ENCODE results near the gene ITGB1.
"Not testable (repeated sequence)": the region's sequence is repeated elsewhere in the genome, so short reads cannot be mapped to it uniquely, and the experiment has no call there.

Gene ITGB1

DNA sequence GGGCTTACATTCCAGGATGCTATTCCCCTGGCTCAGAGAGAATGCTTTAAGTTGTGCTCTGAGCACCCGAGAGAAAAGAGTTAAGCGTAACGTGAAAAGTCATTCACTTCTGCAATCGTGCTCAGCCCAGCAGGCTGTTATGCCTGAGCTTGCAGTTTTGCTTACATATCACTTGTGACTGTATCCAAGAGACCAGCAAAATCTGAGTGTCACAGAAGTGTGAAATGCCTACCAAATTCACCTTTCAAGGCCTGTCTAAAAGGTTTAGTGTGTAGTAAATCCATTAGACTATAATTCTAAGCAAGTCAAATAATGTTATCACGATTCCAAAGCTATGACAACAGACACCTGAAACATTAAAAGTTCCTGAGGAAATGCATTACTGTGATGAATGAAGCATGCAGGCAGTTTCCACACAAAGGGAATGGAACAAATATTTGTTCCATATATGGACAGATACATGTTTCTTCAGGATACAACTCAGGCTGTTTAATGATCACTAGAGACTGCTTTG is 20.1 kb downstream of the ITGB1 start:
- peaks cover 58% of the 10 kb centered on the region for H3K4me1 Mint-ChIP-seq

DNA sequence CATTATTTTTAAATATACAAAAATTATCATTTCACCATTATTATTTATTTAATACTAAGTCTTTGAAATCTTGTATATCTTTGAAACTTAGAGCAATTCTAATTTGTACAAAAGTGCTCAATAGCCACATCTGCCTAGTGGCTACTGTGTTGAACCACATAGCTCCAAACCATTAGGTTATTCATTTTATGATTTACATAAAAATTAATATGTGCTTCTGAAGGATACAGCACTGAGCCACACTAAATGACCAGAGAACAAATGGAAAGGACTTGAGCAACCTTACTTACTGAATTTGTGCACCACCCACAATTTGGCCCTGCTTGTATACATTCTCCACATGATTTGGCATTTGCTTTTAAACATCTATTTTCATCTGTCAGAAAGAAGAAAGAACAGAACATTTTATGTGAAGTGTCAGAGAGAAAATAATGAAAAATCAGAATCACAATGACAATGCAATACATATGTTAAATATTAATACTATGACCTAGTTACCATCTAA is 25.8 kb downstream of the ITGB1 start:
- Mint-ChIP-seq H3K4me1 (peaks cover 33% of the 10 kb centered on the region), H3K27me3 (no peaks in the 10 kb centered on the region), H3K27ac (ENCODE audit: low read depth) (no peak overlapping the region), H3K4me3 (no peak overlapping the region), H3K9me3 (no peaks in the 10 kb centered on the region), H3K36me3 (ENCODE audit: insufficient read depth) (peaks cover 46% of the 10 kb centered on the region)
- no peak for ATAC-seq (replicated peaks; ENCODE audit: extremely low read depth, poor library complexity, severe bottlenecking)
- no peak for DNase-seq (ENCODE audit: low spot score in 2 of 2)

More for the DNA sequence above, 20.1 kb downstream of the ITGB1 start:
- no peak for ATAC-seq (replicated peaks; ENCODE audit: extremely low read depth, poor library complexity, severe bottlenecking)
- no peak for DNase-seq (ENCODE audit: low spot score in 2 of 2)
- no peaks in the 10 kb centered on the region for H3K9me3 Mint-ChIP-seq
- no peak overlapping the region for H3K27ac Mint-ChIP-seq (ENCODE audit: low read depth)
- peaks cover 26% of the 10 kb centered on the region for H3K36me3 Mint-ChIP-seq (ENCODE audit: insufficient read depth)
- H3K4me3 Mint-ChIP-seq = no peak overlapping the region
- no peaks in the 10 kb centered on the region for H3K27me3 Mint-ChIP-seq

DNA sequence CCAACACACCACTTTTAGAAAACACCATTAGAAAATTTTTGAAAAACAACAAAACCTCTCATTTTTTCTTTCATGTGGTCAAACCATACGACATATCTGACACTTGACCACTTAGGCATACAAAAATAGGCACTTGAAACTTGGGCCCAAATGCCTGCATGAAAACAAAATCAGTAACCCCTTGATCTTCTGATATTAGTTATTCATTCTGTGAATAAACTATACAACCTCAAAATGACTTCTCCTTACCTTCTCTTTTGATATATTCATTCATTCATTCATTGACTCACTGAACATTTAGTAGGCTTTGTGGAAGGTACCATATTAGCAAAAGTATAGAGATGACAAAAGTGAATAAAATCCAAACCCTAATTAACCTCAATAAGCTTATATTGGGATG is 26.4 kb downstream of the ITGB1 start:
- DNase-seq (ENCODE audit: low spot score in 2 of 2) (no peak), ATAC-seq (replicated peaks; ENCODE audit: extremely low read depth, poor library complexity, severe bottlenecking) (no peak)
- no peak overlapping the region for H3K27ac Mint-ChIP-seq (ENCODE audit: low read depth)
- H3K9me3 Mint-ChIP-seq = no peaks in the 10 kb centered on the region
- no peak overlapping the region for H3K4me3 Mint-ChIP-seq
- peaks cover 51% of the 10 kb centered on the region for H3K36me3 Mint-ChIP-seq (ENCODE audit: insufficient read depth)
- H3K27me3 Mint-ChIP-seq = no peaks in the 10 kb centered on the region
- peaks cover 33% of the 10 kb centered on the region for H3K4me1 Mint-ChIP-seq

DNA sequence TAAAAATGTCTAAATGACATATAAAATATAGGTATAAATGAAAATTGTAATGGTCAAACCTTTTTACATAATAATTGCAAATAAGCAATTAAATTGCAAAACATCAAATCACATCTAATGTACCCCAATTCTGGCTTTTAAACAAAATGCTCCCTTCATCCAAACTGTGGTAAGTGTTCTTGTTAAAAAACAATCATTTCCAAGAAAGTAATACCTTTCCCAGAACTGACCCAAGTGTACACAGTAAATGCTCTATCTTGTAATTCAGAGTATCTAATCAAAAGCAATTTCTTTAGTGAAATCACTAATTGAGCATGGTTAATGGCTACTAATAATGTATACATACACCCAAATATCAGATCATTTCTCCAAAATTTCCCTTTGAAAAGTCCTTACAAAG is 28.0 kb downstream of the ITGB1 start:
- Mint-ChIP-seq H3K36me3 (ENCODE audit: insufficient read depth) (peaks cover 52% of the 10 kb centered on the region), H3K27ac (ENCODE audit: low read depth) (no peak overlapping the region)

DNA sequence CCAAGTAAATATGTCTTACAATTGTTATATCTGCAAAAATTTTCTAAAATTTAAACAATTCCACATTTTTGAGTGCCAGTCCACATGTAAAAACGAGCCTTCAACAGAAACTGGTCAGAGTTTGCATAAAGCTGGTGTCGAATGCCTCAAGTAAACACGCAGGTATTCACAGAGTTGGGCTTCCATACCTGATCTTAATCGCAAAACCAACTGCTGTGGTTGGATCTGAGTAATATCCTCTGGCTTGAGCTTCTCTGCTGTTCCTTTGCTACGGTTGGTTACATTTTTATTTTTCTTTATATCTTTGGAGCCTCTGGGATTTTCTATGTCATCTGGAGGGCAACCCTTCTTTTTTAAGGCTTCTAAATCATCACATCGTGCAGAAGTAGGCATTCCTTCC is 28.4 kb downstream of the ITGB1 start:
- ATAC-seq (replicated peaks; ENCODE audit: extremely low read depth, poor library complexity, severe bottlenecking) = no peak
- Mint-ChIP-seq H3K36me3 (ENCODE audit: insufficient read depth) (peaks cover 48% of the 10 kb centered on the region), H3K9me3 (no peaks in the 10 kb centered on the region), H3K4me3 (no peak overlapping the region), H3K27ac (ENCODE audit: low read depth) (no peak overlapping the region), H3K27me3 (no peaks in the 10 kb centered on the region), H3K4me1 (peaks cover 21% of the 10 kb centered on the region)
- no peak for DNase-seq (ENCODE audit: low spot score in 2 of 2)

More for the DNA sequence above, 28.0 kb downstream of the ITGB1 start:
- Mint-ChIP-seq H3K9me3 (no peaks in the 10 kb centered on the region), H3K4me1 (peaks cover 23% of the 10 kb centered on the region), H3K27me3 (no peaks in the 10 kb centered on the region), H3K4me3 (no peak overlapping the region)
- DNase-seq (ENCODE audit: low spot score in 2 of 2) (no peak), ATAC-seq (replicated peaks; ENCODE audit: extremely low read depth, poor library complexity, severe bottlenecking) (no peak)

DNA sequence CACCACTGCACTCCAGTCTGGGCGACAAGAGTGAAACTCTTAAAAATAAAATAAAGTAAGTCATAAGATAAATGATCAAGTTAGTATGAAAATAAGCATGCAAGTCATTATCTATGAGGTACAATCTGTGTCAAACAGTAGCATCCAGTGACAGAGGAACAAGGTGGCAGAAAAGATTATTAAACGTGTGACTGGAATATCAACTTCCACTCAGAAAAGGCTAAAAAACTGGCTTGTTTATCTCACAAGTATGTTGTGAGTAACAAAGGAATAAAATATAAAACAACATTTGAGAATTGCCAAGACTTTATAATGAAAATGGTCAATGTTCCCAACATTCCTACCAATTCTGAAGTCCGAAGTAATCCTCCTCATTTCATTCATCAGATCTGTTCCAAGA is 30.3 kb downstream of the ITGB1 start:
- peaks cover 54% of the 10 kb centered on the region for H3K36me3 Mint-ChIP-seq (ENCODE audit: insufficient read depth)
- H3K27me3 Mint-ChIP-seq = no peaks in the 10 kb centered on the region
- peaks cover 32% of the 10 kb centered on the region for H3K4me1 Mint-ChIP-seq
- ATAC-seq (replicated peaks; ENCODE audit: extremely low read depth, poor library complexity, severe bottlenecking) (no peak), DNase-seq (ENCODE audit: low spot score in 2 of 2) (no peak)
- no peak overlapping the region for H3K4me3 Mint-ChIP-seq
- H3K27ac Mint-ChIP-seq (ENCODE audit: low read depth) = no peak overlapping the region
- no peaks in the 10 kb centered on the region for H3K9me3 Mint-ChIP-seq

DNA sequence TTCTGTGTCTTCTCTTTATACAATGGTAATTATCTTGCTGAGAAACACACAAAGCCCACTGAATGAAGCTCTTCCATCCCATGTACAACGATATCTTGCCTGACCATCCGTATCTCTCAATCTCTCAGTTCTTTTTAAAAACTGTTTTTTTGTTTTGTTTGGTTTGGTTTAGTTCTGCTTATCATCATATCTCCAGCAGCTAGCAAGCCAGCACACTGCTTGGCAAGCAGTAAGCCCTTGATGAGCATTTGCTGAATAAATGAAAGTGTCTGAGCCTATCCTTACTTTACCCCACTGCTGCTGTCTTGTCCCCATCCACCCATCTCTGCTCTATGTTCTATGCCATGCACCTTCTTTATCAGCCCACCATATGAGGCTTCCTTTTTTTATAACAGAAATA is 34.2 kb downstream of the ITGB1 start:
- Mint-ChIP-seq H3K4me3 (no peak overlapping the region), H3K36me3 (ENCODE audit: insufficient read depth) (peaks cover 63% of the 10 kb centered on the region)
- ATAC-seq (replicated peaks; ENCODE audit: extremely low read depth, poor library complexity, severe bottlenecking) = no peak

DNA sequence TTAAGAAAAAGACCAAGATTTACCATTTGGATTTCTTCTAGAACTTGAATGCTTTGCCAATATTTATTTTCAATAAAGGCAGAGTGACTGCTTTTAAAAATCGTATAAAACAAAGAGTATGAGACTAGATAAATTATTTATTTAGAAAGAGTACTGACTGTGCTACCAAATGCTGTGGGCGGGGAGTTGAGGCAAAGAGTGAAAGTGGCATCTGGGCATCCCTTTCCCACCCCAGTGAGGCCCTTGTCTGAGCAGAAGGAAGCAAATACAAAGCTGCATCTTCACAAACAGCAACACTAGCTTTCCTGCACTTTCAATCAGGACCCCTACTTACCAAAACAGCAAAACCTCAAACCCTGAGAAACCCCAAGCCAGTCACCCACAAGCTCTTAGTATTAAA is 34.9 kb downstream of the ITGB1 start:
- no peak for DNase-seq (ENCODE audit: low spot score in 2 of 2)
- Mint-ChIP-seq H3K27ac (ENCODE audit: low read depth) (peak overlapping the region; percentile 19), H3K4me1 (peaks cover 23% of the 10 kb centered on the region), H3K9me3 (no peaks in the 10 kb centered on the region), H3K27me3 (no peaks in the 10 kb centered on the region), H3K4me3 (no peak overlapping the region), H3K36me3 (ENCODE audit: insufficient read depth) (peaks cover 61% of the 10 kb centered on the region)
- ATAC-seq (replicated peaks; ENCODE audit: extremely low read depth, poor library complexity, severe bottlenecking) = no peak

More for the DNA sequence above, 34.2 kb downstream of the ITGB1 start:
- Mint-ChIP-seq H3K4me1 (peaks cover 26% of the 10 kb centered on the region), H3K27me3 (no peaks in the 10 kb centered on the region), H3K9me3 (no peaks in the 10 kb centered on the region), H3K27ac (ENCODE audit: low read depth) (no peak overlapping the region)
- DNase-seq (ENCODE audit: low spot score in 2 of 2) = no peak

DNA sequence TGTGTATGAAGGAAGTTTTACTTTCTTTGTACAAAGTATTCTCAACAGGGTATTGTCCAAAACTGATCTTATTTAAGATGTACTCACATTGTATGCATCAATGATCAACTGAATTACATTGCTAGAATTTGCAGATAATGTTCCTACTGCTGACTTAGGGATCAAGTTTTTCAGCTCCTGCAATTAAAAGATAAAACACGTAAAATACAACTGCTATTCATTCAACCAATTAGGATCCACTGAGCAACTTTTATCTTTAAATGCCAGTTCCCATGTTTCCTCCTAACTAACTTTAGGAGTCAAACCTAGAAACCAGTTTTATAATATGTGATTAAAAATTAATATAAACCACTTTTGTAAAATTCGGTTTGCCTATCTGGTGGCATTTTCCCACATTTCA is 35.9 kb downstream of the ITGB1 start:
- ATAC-seq (replicated peaks; ENCODE audit: extremely low read depth, poor library complexity, severe bottlenecking) = no peak
- Mint-ChIP-seq H3K4me3 (no peak overlapping the region), H3K36me3 (ENCODE audit: insufficient read depth) (peaks cover 58% of the 10 kb centered on the region)

DNA sequence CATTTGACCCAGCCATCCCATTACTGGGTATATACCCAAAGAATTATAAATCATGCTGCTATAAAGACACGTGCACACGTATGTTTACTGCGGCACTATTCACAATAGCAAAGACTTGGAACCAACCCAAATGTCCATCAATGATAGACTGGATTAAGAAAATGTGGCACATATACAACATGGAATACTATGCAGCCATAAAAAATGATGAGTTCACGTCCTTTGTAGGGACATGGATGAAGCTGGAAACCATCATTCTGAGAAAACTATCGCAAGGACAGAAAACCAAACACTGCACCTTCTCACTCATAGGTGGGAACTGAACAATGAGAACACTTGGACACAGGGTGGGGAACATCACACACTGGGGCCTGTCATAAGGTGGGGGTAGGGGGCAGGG is 40.2 kb downstream of the ITGB1 start:
- H3K4me3 Mint-ChIP-seq; H3K9me3 Mint-ChIP-seq; ATAC-seq (replicated peaks; ENCODE audit: extremely low read depth, poor library complexity, severe bottlenecking); DNase-seq (ENCODE audit: low spot score in 2 of 2); H3K27ac Mint-ChIP-seq (ENCODE audit: low read depth); H3K27me3 Mint-ChIP-seq: not testable (repeated sequence)
- peaks cover 56% of the 10 kb centered on the region for H3K36me3 Mint-ChIP-seq (ENCODE audit: insufficient read depth)
- peaks cover 23% of the 10 kb centered on the region for H3K4me1 Mint-ChIP-seq

More for the DNA sequence above, 35.9 kb downstream of the ITGB1 start:
- no peaks in the 10 kb centered on the region for H3K9me3 Mint-ChIP-seq
- H3K27ac Mint-ChIP-seq (ENCODE audit: low read depth) = no peak overlapping the region
- peaks cover 23% of the 10 kb centered on the region for H3K4me1 Mint-ChIP-seq
- no peaks in the 10 kb centered on the region for H3K27me3 Mint-ChIP-seq
- DNase-seq (ENCODE audit: low spot score in 2 of 2) = no peak

DNA sequence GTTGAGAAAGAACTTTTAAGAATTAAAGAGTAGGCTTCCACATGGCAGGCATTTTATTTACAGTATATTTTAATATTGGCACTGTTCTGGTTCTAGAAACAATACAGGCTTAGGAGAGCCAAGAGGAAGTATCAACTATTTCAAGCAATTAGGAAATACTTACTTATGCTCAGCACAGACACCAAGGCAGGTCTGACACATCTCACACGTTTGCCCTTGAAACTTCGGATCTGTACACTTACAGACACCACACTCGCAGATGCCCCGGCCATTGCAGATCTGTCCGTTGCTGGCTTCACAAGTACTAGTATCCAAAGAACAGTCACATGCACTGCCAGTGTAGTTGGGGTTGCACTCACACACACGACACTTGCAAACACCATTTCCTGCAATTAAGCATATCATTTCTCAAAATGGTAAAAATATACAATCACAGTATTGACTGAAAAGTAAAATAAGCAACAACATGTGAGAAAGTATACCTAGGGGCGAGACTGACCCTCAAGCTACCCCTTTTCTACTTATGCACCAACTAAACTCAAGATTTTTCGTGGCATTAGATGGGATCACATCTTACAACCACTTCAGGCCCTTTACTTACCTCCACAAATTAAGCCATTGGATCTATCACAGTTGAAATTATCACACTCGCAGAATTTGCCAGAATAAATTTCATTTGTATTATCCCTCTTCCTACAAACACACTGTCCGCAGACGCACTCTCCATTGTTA is 46.6 kb downstream of the ITGB1 start:
- H3K27ac Mint-ChIP-seq (ENCODE audit: low read depth) = no peak overlapping the region
- ATAC-seq (replicated peaks; ENCODE audit: extremely low read depth, poor library complexity, severe bottlenecking) (no peak), DNase-seq (ENCODE audit: low spot score in 2 of 2) (no peak)
- no peak overlapping the region for H3K4me3 Mint-ChIP-seq
- H3K9me3 Mint-ChIP-seq = no peaks in the 10 kb centered on the region
- peaks cover 55% of the 10 kb centered on the region for H3K36me3 Mint-ChIP-seq (ENCODE audit: insufficient read depth)
- no peaks in the 10 kb centered on the region for H3K27me3 Mint-ChIP-seq
- H3K4me1 Mint-ChIP-seq = peaks cover 18% of the 10 kb centered on the region

DNA sequence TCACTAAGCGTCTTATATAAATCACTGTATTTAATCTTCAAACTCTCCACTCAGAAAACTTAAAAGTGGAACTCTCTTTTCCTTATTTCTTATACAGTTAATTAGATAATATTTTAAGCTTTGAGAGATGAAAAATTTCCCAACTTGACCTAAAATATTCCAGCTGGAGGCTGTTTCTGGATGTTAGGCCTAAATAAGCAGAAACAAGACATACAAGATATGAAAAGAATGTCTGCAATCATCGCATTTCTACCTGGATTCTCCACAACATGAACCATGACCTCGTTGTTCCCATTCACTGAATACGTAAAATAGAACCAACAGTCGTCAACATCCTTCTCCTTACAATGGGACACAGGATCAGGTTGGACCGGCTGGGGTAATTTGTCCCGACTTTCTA is 48.1 kb downstream of the ITGB1 start:
- not testable (repeated sequence) for H3K27me3 Mint-ChIP-seq; H3K9me3 Mint-ChIP-seq; H3K4me3 Mint-ChIP-seq; DNase-seq (ENCODE audit: low spot score in 2 of 2); H3K27ac Mint-ChIP-seq (ENCODE audit: low read depth); H3K4me1 Mint-ChIP-seq; ATAC-seq (replicated peaks; ENCODE audit: extremely low read depth, poor library complexity, severe bottlenecking)
- peaks cover 53% of the 10 kb centered on the region for H3K36me3 Mint-ChIP-seq (ENCODE audit: insufficient read depth)

DNA sequence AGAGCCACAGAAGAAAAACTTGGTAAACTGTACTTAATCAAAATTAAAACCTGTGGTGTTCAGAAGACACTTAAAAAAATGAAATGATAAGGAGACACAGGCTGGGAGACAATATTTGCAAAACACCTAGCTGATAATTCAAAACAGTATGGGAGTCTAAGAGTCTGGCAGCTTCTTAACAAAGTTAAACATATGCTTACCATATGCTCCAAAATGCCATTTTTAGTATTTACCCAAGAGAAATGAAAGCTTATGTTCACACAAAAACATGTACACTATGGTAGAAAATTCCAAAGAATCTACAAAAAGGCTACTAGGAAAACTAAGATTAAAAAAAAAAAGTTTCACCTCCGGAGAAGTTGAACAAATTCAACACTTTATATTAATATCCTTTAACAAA is 48.6 kb downstream of the ITGB1 start:
- no peak overlapping the region for H3K4me3 Mint-ChIP-seq
- no peaks in the 10 kb centered on the region for H3K9me3 Mint-ChIP-seq
- DNase-seq (ENCODE audit: low spot score in 2 of 2) (no peak), ATAC-seq (replicated peaks; ENCODE audit: extremely low read depth, poor library complexity, severe bottlenecking) (no peak)
- no peaks in the 10 kb centered on the region for H3K27me3 Mint-ChIP-seq
- H3K27ac Mint-ChIP-seq (ENCODE audit: low read depth) = no peak overlapping the region
- peaks cover 52% of the 10 kb centered on the region for H3K36me3 Mint-ChIP-seq (ENCODE audit: insufficient read depth)
- H3K4me1 Mint-ChIP-seq = peaks cover 4% of the 10 kb centered on the region

Measured in central memory CD8-positive, alpha-beta T cell (primary cell).